Mucosa of rectum (tissue), 2 donors: Measurements from ENCODE around the gene RNF212.

Experiments
- H3K27ac ChIP-seq, 2 donors: one replicate each; pipeline ENCODE4 v1.7.0; 2013; ENCODE audit warnings: inconsistent platforms in 2 of 2, low read depth in 2 of 2, low read length in 2 of 2
- H3K27me3 ChIP-seq, 2 donors: one replicate each; pipeline ENCODE4 v1.7.0; 2013; ENCODE audit warnings: low read length in 2 of 2; ENCODE audit not compliant: control insufficient read depth in 2 of 2, insufficient read depth in 2 of 2
- H3K36me3 ChIP-seq, 2 donors: one replicate each; pipeline ENCODE4 v1.7.0; 2013; ENCODE audit warnings: low read length in 2 of 2; ENCODE audit not compliant: control insufficient read depth in 2 of 2, insufficient read depth in 2 of 2
- H3K4me1 ChIP-seq, 2 donors: one replicate each; pipeline ENCODE4 v1.7.0; 2013; ENCODE audit warnings: low read length in 2 of 2, mild to moderate bottlenecking in 1 of 2; ENCODE audit not compliant: control insufficient read depth in 2 of 2, insufficient read depth in 2 of 2
- H3K4me3 ChIP-seq, 2 donors: one replicate each; pipeline ENCODE4 v1.7.0; 2013; ENCODE audit warnings: low read length in 2 of 2
- H3K9ac ChIP-seq, 2 donors: one replicate each; pipeline ENCODE4 v1.7.0; 2013; ENCODE audit warnings: low read length in 2 of 2, low read depth in 1 of 2, mild to moderate bottlenecking in 1 of 2
- H3K9me3 ChIP-seq, 2 donors: one replicate each; pipeline ENCODE4 v1.7.0; 2013; ENCODE audit warnings: low read length in 2 of 2; ENCODE audit not compliant: control insufficient read depth in 2 of 2
- donor health status: healthy.
- donor health status: Normal muscosa, but diverticular disease.

The RNF212 gene

GRCh38 chr4:1044469-1045192 is 68.7 kb downstream of the RNF212 start:
- Histone ChIP-seq H3K27me3 (peaks cover 9 to 25% of the 10 kb centered on the region in 2 donors), H3K4me1 (peaks cover 21 to 40% of the 10 kb centered on the region in 2 donors), H3K36me3 (no peaks in the 10 kb centered on the region), H3K27ac (no peak overlapping the region), H3K9me3 (no peaks in the 10 kb centered on the region), H3K9ac (no peak overlapping the region), H3K4me3 (no peak overlapping the region)

- Histone ChIP-seq H3K9ac (no peak overlapping the region), H3K27me3 (peaks cover 9 to 25% of the 10 kb centered on the region in 2 donors), H3K4me1 (peaks cover 21 to 40% of the 10 kb centered on the region in 2 donors), H3K9me3 (no peaks in the 10 kb centered on the region), H3K36me3 (no peaks in the 10 kb centered on the region), H3K27ac (peak overlapping the region in 1 of 2 donors; percentile 6), H3K4me3 (no peak overlapping the region)
Measured at GRCh38 chr4:1043651-1044468, 69.5 kb downstream of the RNF212 start.

GRCh38 chr4:1043162-1043561 is 70.2 kb downstream of the RNF212 start:
- Histone ChIP-seq H3K4me1 (peaks cover 21 to 40% of the 10 kb centered on the region in 2 donors), H3K27ac (no peak overlapping the region), H3K9ac (no peak overlapping the region), H3K27me3 (peaks cover 9 to 25% of the 10 kb centered on the region in 2 donors), H3K9me3 (no peaks in the 10 kb centered on the region), H3K4me3 (no peak overlapping the region), H3K36me3 (no peaks in the 10 kb centered on the region)

- peaks cover 19 to 35% of the 10 kb centered on the region in 2 donors for H3K4me1 ChIP-seq
- H3K27ac ChIP-seq = no peak overlapping the region
- H3K27me3 ChIP-seq = peaks cover 9 to 25% of the 10 kb centered on the region in 2 donors
Measured at GRCh38 chr4:1042352-1043055, 70.9 kb downstream of the RNF212 start.

GRCh38 chr4:1041936-1042330 is 71.4 kb downstream of the RNF212 start:
- Histone ChIP-seq H3K9me3 (no peaks in the 10 kb centered on the region), H3K4me1 (peaks cover 13 to 30% of the 10 kb centered on the region in 2 donors), H3K4me3 (no peak overlapping the region), H3K36me3 (no peaks in the 10 kb centered on the region), H3K27me3 (peaks cover 9 to 25% of the 10 kb centered on the region in 2 donors), H3K27ac (no peak overlapping the region), H3K9ac (no peak overlapping the region)

More at GRCh38 chr4:1042352-1043055, 70.9 kb downstream of the RNF212 start:
- Histone ChIP-seq H3K9me3 (no peaks in the 10 kb centered on the region), H3K9ac (no peak overlapping the region), H3K4me3 (no peak overlapping the region), H3K36me3 (no peaks in the 10 kb centered on the region)

GRCh38 chr4:1041147-1041935 is 72.0 kb downstream of the RNF212 start:
- Histone ChIP-seq H3K36me3 (no peaks in the 10 kb centered on the region), H3K27me3 (peaks cover 9 to 25% of the 10 kb centered on the region in 2 donors), H3K9ac (no peak overlapping the region), H3K9me3 (no peaks in the 10 kb centered on the region), H3K4me3 (no peak overlapping the region), H3K4me1 (peaks cover 10 to 28% of the 10 kb centered on the region in 2 donors), H3K27ac (no peak overlapping the region)

- peaks cover 7 to 23% of the 10 kb centered on the region in 2 donors for H3K27me3 ChIP-seq
- H3K9ac ChIP-seq = no peak overlapping the region
- peaks cover 10 to 26% of the 10 kb centered on the region in 2 donors for H3K4me1 ChIP-seq
- no peaks in the 10 kb centered on the region for H3K36me3 ChIP-seq
- no peak overlapping the region for H3K27ac ChIP-seq
- H3K4me3 ChIP-seq = no peak overlapping the region
- H3K9me3 ChIP-seq = no peaks in the 10 kb centered on the region
Measured at GRCh38 chr4:1040344-1041146, 72.8 kb downstream of the RNF212 start.

GRCh38 chr4:1039493-1040343 is 73.6 kb downstream of the RNF212 start:
- H3K27me3 ChIP-seq = peaks cover 0 to 15% of the 10 kb centered on the region in 2 donors
- peaks cover 10 to 18% of the 10 kb centered on the region in 2 donors for H3K4me1 ChIP-seq
- H3K36me3 ChIP-seq = no peaks in the 10 kb centered on the region
- no peak overlapping the region for H3K4me3 ChIP-seq
- no peaks in the 10 kb centered on the region for H3K9me3 ChIP-seq
- H3K27ac ChIP-seq = no peak overlapping the region
- H3K9ac ChIP-seq = no peak overlapping the region
